Lower lobe of right lung (tissue), 2 donors: Measurements from ENCODE around the gene H3-3A. TPM values are rescaled to one million over a fixed set of nuclear protein-coding genes. Genes with fewer than 3 reads are reported as not detected.
A peak's percentile ranks its signal among the peaks of the same experiment; 100 is the strongest.

Source experiments
- ATAC-seq, 2 donors: fragments of 200-7000 bp; cut with Tn5 transposase; one replicate each; pipeline ENCODE4 v1.9.1; 2020 to 2022; ENCODE audit warnings: mild to moderate bottlenecking in 2 of 2, moderate library complexity in 2 of 2
- DNase-seq: peaks from one replicate; pipeline ENCODE4 v3.0.0-alpha.2; 2020
- H3K27ac ChIP-seq: fragments of 200-600 bp; one replicate; pipeline ENCODE4 v1.8.0; 2022
- H3K27me3 ChIP-seq: fragments of 200-600 bp; one replicate; pipeline ENCODE4 v1.8.0; 2022; ENCODE audit warnings: low read depth
- H3K36me3 ChIP-seq: fragments of 200-600 bp; one replicate; pipeline ENCODE4 v1.8.0; 2022; ENCODE audit warnings: mild to moderate bottlenecking
- H3K4me1 ChIP-seq: fragments of 200-600 bp; one replicate; pipeline ENCODE4 v1.8.0; 2022
- H3K4me3 ChIP-seq: fragments of 200-600 bp; one replicate; pipeline ENCODE4 v1.8.0; 2022; ENCODE audit warnings: mild to moderate bottlenecking
- H3K9me3 ChIP-seq: fragments of 200-600 bp; one replicate; pipeline ENCODE4 v1.8.0; 2022
- intact Hi-C: fragments of 100-400 bp; cut with DNase I; formaldehyde crosslinking; loops from one replicate; pipeline ENCODE4 v1.11.0; 2022
- total RNA-seq: library from RNA; stranded (reverse); fragmentation: NEBNext Ultra II Directional; extraction: Animal tissue kit (Norgen Biotek cat#: 25700); gene quantifications from one replicate; pipeline ENCODE4 v1.2.1, GENCODE V29; 2021
- TF ChIP-seq, protein P1 (sequence below): fragments of 200-600 bp; IDR thresholded peaks from one replicate; pipeline ENCODE4 v1.8.0; 2022; ENCODE audit warnings: antibody characterized with exemption, mild to moderate bottlenecking
- donor health status: DM: no; HTN: yes; CAD: no; lungs with severe emphysema.

Gene H3-3A
- total RNA-seq, 1 donor from 2014 or later: 504 TPM

DNA sequence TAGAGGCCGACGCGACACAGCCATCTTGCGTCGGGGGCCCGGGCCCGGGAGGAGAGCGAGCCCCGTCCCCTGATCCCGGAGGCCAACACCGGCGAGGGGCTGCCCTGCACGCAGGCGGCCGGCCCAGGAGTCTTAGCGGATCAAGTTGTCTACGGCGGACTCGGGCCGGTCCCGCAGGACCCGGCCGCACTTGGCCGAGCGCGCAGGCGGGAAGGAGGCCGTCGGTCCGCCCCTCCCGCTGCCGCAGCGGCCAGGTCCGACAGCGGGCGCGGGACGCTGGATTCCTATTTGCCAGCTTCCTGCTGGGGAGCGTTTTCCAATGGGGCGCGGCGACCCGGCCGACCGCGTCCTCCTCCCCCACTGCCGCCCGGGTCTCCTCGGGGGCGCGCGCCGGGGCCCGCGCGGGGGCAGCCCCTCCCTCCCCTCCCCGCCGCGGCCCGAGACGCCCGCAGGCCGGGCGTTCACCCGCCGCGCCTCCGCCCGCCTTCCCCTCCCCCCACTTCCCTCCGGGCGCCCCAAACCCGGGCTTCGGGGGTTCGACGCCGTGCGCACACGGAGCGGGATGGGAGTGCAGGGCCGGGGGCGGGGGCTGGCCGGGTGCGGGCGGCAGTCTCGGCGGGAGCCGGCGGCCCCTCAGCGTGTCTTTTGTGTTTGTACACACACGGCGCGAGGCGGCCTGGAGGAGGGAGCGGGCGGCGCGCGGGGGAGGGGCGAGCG is 517 bp upstream of the H3-3A start:
- intact Hi-C loops: loop anchor here (5.0 kb wide), 1 partner anchor 60 kb away; no protein-coding TSS in a partner anchor
- Histone ChIP-seq H3K4me3 (peak overlapping the region; percentile 73), H3K27me3 (no peaks in the 10 kb centered on the region), H3K9me3 (no peaks in the 10 kb centered on the region), H3K4me1 (peaks cover 42% of the 10 kb centered on the region), H3K36me3 (peaks cover 26% of the 10 kb centered on the region), H3K27ac (peak overlapping the region; percentile 99)
- peak; percentile 88 for DNase-seq
- TF ChIP-seq, protein P1, sequence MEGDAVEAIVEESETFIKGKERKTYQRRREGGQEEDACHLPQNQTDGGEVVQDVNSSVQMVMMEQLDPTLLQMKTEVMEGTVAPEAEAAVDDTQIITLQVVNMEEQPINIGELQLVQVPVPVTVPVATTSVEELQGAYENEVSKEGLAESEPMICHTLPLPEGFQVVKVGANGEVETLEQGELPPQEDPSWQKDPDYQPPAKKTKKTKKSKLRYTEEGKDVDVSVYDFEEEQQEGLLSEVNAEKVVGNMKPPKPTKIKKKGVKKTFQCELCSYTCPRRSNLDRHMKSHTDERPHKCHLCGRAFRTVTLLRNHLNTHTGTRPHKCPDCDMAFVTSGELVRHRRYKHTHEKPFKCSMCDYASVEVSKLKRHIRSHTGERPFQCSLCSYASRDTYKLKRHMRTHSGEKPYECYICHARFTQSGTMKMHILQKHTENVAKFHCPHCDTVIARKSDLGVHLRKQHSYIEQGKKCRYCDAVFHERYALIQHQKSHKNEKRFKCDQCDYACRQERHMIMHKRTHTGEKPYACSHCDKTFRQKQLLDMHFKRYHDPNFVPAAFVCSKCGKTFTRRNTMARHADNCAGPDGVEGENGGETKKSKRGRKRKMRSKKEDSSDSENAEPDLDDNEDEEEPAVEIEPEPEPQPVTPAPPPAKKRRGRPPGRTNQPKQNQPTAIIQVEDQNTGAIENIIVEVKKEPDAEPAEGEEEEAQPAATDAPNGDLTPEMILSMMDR: no peak
- peak; percentile 76 to 86 for ATAC-seq

DNA sequence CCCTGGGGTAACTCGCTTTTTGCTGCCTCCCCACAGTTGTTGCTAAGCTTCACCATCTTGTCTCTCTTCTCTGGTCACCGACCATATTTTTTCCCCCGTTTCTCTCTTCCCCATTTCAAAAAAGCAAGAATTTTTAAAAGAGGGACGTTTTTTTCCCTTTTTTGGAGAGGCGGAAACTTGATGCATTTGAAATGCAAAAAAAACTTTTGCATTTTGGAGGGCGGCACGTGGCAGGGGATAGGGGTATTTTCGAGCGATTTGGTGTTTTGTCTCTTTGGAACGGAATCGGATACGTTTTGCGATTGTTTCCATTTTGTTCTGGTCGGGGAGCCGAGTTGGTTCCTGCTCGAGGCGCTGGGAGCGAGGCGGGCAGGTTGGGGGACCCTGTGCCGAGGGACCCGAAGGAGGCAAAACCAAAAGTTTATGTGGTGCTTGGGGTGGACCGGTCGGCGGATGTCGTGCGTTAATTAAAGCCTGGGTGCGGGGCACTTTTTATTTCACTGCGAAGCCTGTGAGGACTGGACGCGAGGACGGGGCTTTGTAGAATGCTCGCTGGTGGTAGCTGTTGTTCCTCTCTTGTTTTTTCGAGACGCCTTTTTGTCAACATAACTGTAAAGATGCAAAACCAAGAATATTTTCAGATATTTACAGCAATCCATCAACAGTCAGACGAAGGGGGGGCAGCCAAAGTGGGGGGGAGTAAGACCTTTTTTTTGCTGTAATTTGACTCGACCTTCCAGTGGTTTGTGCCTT is 884 bp downstream of the H3-3A start:
- Histone ChIP-seq H3K4me3 (peak overlapping the region; percentile 73), H3K4me1 (peaks cover 55% of the 10 kb centered on the region), H3K9me3 (no peaks in the 10 kb centered on the region), H3K36me3 (peaks cover 40% of the 10 kb centered on the region), H3K27ac (peak overlapping the region; percentile 99), H3K27me3 (no peaks in the 10 kb centered on the region)
- TF ChIP-seq, protein P1: no peak
- ATAC-seq (peak; percentile 13 to 44), DNase-seq (peak; percentile 53)
- intact Hi-C loops: loop anchor here (5.0 kb wide), 1 partner anchor 61 kb away; no protein-coding TSS in a partner anchor

DNA sequence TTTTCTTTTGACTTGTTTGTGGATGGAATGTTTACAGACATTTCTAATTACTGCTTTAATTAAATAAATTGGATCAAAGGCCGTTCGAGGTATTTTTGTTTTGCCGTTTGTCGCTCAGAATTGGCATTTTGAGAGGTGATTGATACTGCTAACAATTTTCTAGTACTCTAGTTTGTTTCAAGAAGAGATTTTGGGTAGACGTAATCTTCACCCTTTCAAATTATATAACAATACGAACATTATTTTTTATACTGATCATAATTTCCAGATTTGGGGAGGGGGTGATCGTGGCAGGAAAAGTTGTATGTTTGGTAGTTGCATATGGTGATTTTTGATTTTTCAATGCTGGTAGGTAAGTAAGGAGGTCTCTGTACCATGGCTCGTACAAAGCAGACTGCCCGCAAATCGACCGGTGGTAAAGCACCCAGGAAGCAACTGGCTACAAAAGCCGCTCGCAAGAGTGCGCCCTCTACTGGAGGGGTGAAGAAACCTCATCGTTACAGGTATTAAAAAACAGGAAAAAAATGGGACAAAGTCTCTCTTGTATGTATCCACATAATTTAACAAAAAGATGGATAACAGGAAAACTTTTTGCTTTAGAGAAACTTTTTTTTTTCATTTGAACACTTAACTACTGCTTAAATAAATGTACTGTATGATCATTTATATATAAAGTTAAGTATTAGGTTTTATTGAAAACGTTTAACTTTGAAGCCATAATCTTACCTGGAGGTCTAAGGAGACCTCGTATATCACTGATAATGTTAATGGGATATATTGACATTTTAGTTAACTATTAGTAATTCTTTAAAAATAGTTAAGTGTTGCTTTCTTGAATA is 1.7 kb downstream of the H3-3A start:
- intact Hi-C loops: loop anchor here (5.0 kb wide), 1 partner anchor 62 kb away; no protein-coding TSS in a partner anchor
- peaks cover 61% of the 10 kb centered on the region for H3K4me1 ChIP-seq
- peak in 1 of 2 donors; percentile 37 for ATAC-seq

DNA sequence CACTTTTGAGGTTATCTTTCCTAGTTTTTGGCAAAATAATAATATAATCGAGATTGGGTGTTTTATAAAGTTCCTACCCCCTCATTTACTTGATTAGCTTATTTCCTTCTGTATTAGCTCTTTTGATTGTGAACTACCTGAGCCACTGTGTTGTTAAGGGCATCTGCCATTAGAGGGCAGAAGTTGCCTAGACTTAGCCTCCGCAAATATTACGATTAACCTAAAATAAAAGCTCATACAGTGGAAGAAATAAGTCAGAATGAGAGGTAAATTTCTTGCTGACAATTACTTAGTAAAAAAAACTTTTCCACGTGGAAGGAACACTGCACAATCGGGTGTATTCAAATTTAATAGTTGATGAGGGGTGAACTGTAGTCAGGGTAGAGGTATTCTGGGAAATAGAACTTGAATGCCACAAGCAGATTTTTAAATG is 2.3 kb downstream of the H3-3A start:
- H3K27ac ChIP-seq: no peak overlapping the region
- DNase-seq (no peak), ATAC-seq (peak in 1 of 2 donors; percentile 39)
- intact Hi-C loops: loop anchor here (5.0 kb wide), 1 partner anchor 63 kb away; no protein-coding TSS in a partner anchor
- H3K4me1 ChIP-seq: peaks cover 66% of the 10 kb centered on the region
- peak overlapping the region; percentile 73 for H3K4me3 ChIP-seq
- no peaks in the 10 kb centered on the region for H3K9me3 ChIP-seq
- TF ChIP-seq, protein P1: peak; percentile 45
- H3K36me3 ChIP-seq: peaks cover 49% of the 10 kb centered on the region
- no peaks in the 10 kb centered on the region for H3K27me3 ChIP-seq

More for the DNA sequence above, 1.7 kb downstream of the H3-3A start:
- Histone ChIP-seq H3K4me3 (peak overlapping the region; percentile 73), H3K9me3 (no peaks in the 10 kb centered on the region), H3K27me3 (no peaks in the 10 kb centered on the region), H3K27ac (peak overlapping the region; percentile 99), H3K36me3 (peaks cover 48% of the 10 kb centered on the region)
- TF ChIP-seq, protein P1: peak; percentile 60
- DNase-seq: no peak
